ENCODE results near the gene ALG8.
"Not testable (repeated sequence)": the region's sequence is repeated elsewhere in the genome, so short reads cannot be mapped to it uniquely, and the experiment has no call there.

The ALG8 gene

DNA sequence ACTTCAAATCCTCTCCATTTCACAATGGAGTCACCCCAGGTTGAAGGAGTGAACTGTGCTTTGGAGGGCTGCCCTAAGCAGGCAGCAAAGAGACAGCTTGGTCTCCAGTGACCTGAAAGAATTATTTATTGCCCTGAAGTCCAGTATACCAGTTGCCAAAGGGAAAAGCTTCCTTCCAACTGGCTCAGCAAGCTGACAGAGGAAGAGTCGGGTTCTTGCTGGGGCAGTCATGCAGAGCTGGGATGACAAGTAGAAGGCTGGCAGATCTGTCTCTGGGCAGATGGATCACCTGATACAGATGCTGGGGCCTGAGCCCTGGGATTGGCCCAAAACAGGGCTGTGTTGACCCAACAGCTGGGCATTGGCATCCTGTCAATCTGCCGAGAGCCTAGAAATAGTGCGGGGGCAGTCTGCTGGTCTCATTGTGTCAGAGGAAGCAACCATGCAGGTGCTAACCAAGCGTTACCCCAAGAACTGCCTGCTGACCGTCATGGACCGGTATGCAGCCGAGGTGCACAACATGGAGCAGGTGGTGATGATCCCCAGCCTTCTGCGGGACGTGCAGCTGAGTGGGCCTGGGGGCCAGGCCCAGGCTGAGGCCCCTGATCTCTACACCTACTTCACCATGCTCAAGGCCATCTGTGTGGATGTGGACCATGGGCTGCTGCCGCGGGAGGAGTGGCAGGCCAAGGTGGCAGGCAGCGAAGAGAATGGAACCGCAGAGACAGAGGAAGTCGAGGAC, 75.8 kb downstream of the ALG8 start, which contains the start of gene THRSP:
THRSP (plus strand) TSS at position 422 of the 742 bp plus-strand sequence; CDS start at position 443, 21 bp downstream.
- Histone ChIP-seq H3K4me3 (ENCODE audit: low read length) (no peak within 1 kb of the TSS), H3K9me3 (ENCODE audit: insufficient read depth, low read depth, low read length) (no peaks in the 10 kb centered on the region), H3K36me3 (ENCODE audit: insufficient read depth, low read depth, low read length) (peaks cover 7% of the 10 kb centered on the region), H3K27me3 (ENCODE audit: insufficient read depth, low read length) (no peaks in the 10 kb centered on the region), H3K9ac (ENCODE audit: low read depth, low read length) (no peak within 1 kb of the TSS), H3K4me1 (ENCODE audit: insufficient read depth, low read length) (no peaks in the 10 kb centered on the region), H3K27ac (ENCODE audit: low read length) (no peak within 1 kb of the TSS)

DNA sequence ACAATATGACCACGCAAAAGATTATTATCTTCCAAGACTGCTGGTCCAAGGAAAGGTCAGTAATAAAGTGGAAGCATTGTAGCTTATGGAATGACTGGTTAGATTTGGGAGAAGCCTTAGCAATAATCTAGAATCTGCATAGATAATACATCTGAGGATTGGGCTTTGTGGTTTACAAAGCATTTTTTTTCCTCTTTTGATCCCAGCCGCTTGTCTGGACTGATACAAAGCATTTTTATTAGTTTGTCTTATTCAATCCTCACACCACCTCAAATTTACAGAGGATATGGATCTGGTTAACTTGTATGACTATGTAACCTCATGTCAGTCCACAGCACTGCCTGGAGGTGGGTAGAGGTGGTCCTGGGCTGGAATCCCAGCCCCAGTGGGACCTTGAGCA, 76.8 kb downstream of the ALG8 start:
- H3K27me3 ChIP-seq (ENCODE audit: insufficient read depth, low read length): no peaks in the 10 kb centered on the region
- H3K9ac ChIP-seq (ENCODE audit: low read depth, low read length): no peak overlapping the region
- peaks cover 5% of the 10 kb centered on the region for H3K36me3 ChIP-seq (ENCODE audit: insufficient read depth, low read depth, low read length)
- no peaks in the 10 kb centered on the region for H3K9me3 ChIP-seq (ENCODE audit: insufficient read depth, low read depth, low read length)
- no peak overlapping the region for H3K27ac ChIP-seq (ENCODE audit: low read length)
- H3K4me3 ChIP-seq (ENCODE audit: low read length): no peak overlapping the region
- no peaks in the 10 kb centered on the region for H3K4me1 ChIP-seq (ENCODE audit: insufficient read depth, low read length)

DNA sequence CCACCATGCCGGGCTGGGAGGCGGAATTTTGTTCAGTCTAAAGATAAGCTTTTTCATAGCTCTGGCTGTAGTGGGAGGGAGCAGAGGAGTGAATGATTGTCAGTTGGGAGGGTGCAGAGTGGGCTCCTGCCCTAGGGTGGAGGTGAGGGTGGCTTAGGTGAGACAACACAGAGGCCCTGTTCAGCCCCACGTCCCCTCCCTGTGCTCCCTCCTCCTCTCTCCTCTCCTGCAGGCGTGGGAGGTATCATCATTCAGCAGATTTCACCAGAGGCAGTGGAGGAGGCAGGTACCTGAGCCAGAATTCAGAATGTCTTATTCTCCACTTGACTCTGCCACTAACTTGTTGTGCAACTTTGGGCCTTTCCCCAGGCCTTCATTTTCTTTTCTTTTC, 77.5 kb downstream of the ALG8 start:
- Histone ChIP-seq H3K4me1 (ENCODE audit: insufficient read depth, low read length) (no peaks in the 10 kb centered on the region), H3K27me3 (ENCODE audit: insufficient read depth, low read length) (no peaks in the 10 kb centered on the region), H3K36me3 (ENCODE audit: insufficient read depth, low read depth, low read length) (no peaks in the 10 kb centered on the region), H3K27ac (ENCODE audit: low read length) (no peak overlapping the region), H3K9ac (ENCODE audit: low read depth, low read length) (no peak overlapping the region), H3K9me3 (ENCODE audit: insufficient read depth, low read depth, low read length) (no peaks in the 10 kb centered on the region), H3K4me3 (ENCODE audit: low read length) (no peak overlapping the region)

DNA sequence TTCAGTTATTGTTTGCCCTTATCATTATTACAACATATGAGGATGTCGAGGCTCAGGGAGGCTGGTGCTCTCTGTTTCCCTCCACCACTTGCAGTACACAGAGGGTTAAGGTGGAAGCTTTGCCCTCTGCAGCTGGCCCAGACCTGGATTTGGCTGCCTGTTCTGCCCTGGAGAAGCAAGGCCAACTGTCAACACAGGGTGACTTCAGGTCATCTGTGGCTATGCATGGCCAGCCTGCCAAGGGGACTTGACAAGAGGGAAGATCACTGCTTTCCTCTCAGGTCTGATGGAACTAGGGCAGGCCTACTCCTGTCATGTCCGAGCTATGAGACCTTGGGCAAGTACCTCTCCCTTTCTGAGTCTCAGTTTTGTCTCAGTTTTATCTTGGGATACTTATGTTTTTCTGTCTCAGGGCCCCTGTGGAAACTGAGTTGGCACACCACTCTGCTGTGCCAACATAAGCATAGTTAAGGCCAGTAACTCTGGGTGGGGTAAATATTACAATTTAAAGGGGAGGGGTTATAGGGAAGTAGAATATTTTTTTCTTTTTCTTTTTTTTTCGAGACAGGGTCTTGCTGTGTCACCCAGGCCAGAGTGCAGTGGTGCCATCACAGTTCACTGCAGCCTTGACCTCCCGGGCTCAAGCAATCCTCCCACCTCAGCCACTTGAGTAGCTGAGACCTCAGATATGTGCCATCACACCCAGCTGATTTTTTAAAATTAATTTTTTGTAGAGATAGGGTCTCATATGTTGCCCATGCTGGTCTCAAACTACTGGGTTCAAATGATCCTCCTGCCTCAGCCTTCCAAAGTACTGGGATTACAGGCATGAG, 78.1 kb downstream of the ALG8 start:
- H3K36me3 ChIP-seq (ENCODE audit: insufficient read depth, low read depth, low read length): no peaks in the 10 kb centered on the region
- H3K9me3 ChIP-seq (ENCODE audit: insufficient read depth, low read depth, low read length): no peaks in the 10 kb centered on the region
- no peaks in the 10 kb centered on the region for H3K4me1 ChIP-seq (ENCODE audit: insufficient read depth, low read length)
- H3K4me3 ChIP-seq (ENCODE audit: low read length): no peak overlapping the region
- no peaks in the 10 kb centered on the region for H3K27me3 ChIP-seq (ENCODE audit: insufficient read depth, low read length)
- no peak overlapping the region for H3K27ac ChIP-seq (ENCODE audit: low read length)
- no peak overlapping the region for H3K9ac ChIP-seq (ENCODE audit: low read depth, low read length)

DNA sequence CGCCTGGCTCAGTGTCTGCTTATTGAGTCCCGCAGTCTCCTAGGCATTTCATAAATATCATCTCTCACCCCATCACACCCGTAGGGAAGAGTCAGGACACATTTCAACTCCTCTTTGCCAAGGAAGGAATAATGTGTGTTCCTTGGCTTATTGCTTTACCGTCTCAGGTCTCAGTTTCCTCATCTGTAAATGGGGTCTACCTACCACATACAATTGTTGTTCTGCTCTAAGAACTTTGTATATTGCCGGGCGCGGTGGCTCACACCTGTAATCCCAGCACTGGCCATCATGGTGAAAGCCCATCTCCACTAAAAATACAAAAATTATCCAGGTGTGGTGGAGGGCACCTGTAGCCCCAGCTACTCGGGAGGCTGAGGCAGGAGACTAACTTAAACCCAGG, 78.9 kb downstream of the ALG8 start:
- Histone ChIP-seq H3K9ac (ENCODE audit: low read depth, low read length) (no peak overlapping the region), H3K36me3 (ENCODE audit: insufficient read depth, low read depth, low read length) (no peaks in the 10 kb centered on the region), H3K9me3 (ENCODE audit: insufficient read depth, low read depth, low read length) (no peaks in the 10 kb centered on the region), H3K27ac (ENCODE audit: low read length) (no peak overlapping the region), H3K4me3 (ENCODE audit: low read length) (no peak overlapping the region), H3K27me3 (ENCODE audit: insufficient read depth, low read length) (no peaks in the 10 kb centered on the region), H3K4me1 (ENCODE audit: insufficient read depth, low read length) (no peaks in the 10 kb centered on the region)

DNA sequence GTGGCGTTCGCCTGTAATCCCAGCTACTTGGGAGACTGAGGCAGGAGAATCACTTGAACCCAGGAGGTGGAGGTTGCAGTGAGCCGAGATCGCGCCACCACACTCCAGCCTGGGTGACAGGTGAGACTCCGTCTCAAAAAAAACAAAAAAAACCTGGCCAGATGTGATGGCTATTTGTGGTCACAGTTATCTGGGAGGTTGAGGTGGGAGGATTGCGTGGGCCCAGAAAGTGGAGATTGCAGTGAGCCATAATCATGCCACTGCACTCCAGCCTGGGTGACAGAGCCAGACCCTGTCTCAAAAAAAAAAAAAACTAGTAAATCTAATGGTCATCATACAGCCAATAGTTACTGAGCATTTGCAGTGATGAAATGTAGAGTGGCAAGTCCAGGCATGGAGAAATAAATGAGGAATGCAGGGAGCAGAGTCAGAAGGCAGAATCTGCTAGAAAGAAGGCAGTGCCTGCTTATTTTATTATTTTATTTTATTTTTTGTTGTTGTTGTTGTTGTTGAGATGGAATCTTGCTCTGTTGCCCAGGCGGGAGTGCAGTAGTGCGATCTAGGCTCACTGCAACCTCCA, 79.6 kb downstream of the ALG8 start:
- H3K36me3 ChIP-seq (ENCODE audit: insufficient read depth, low read depth, low read length); H3K27ac ChIP-seq (ENCODE audit: low read length); H3K27me3 ChIP-seq (ENCODE audit: insufficient read depth, low read length); H3K4me3 ChIP-seq (ENCODE audit: low read length); H3K9me3 ChIP-seq (ENCODE audit: insufficient read depth, low read depth, low read length); H3K4me1 ChIP-seq (ENCODE audit: insufficient read depth, low read length); H3K9ac ChIP-seq (ENCODE audit: low read depth, low read length): not testable (repeated sequence)

DNA sequence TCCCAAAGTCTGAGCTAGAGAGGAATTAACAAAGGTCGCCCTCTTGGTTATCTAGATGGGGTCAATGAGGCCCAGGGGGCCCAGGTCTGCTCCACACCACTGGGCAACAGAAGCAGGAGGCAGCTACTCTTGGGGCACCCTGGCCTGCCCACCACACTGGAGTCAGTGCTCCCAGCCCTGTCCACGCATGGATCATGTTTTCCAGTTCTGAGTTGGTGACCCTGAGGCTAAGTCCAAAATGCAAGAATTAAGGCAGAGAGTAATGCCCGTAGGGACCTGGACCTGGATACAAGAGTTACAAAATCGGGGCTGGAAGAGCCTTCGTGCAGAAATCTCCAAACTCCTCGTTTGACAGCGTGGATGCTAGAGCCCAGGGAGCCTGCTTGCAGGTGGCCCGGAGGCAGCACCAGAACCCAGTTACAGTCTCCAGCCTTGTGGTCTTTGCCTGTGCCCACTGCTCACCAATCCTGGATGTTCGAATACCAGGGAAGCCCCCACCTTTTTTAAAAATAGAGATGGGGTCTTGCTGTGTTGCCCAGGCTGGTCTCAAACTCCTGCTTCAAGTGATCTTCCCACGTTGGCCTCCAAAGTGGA, 81.9 kb downstream of the ALG8 start:
- no peaks in the 10 kb centered on the region for H3K27me3 ChIP-seq (ENCODE audit: insufficient read depth, low read length)
- no peak overlapping the region for H3K27ac ChIP-seq (ENCODE audit: low read length)
- no peak overlapping the region for H3K4me3 ChIP-seq (ENCODE audit: low read length)
- no peaks in the 10 kb centered on the region for H3K9me3 ChIP-seq (ENCODE audit: insufficient read depth, low read depth, low read length)
- no peak overlapping the region for H3K9ac ChIP-seq (ENCODE audit: low read depth, low read length)
- no peaks in the 10 kb centered on the region for H3K36me3 ChIP-seq (ENCODE audit: insufficient read depth, low read depth, low read length)
- H3K4me1 ChIP-seq (ENCODE audit: insufficient read depth, low read length): no peaks in the 10 kb centered on the region

DNA sequence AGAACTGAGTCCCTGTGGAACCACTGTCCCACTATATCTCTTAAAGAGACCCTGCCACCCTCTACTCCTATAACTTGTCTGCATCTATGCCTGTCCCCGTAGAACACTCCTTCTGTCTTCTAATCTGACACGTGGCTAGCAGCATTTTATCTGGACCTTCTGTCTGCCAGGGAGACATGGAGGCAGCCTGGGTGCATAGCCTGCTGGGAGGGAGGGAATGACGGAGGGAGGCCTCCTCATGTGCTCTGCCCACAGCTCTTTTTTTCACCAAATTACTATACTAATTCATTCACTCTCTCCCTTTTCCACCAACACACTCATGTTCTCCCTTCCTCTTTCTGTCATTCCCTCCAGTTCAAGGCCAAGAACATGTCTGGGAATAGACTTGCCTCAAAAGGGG, 83.3 kb downstream of the ALG8 start:
- H3K27ac ChIP-seq (ENCODE audit: low read length): no peak overlapping the region
- no peak overlapping the region for H3K9ac ChIP-seq (ENCODE audit: low read depth, low read length)
- no peaks in the 10 kb centered on the region for H3K27me3 ChIP-seq (ENCODE audit: insufficient read depth, low read length)
- no peaks in the 10 kb centered on the region for H3K36me3 ChIP-seq (ENCODE audit: insufficient read depth, low read depth, low read length)
- H3K4me1 ChIP-seq (ENCODE audit: insufficient read depth, low read length): peaks cover 5% of the 10 kb centered on the region
- H3K4me3 ChIP-seq (ENCODE audit: low read length): no peak overlapping the region
- H3K9me3 ChIP-seq (ENCODE audit: insufficient read depth, low read depth, low read length): no peaks in the 10 kb centered on the region

DNA sequence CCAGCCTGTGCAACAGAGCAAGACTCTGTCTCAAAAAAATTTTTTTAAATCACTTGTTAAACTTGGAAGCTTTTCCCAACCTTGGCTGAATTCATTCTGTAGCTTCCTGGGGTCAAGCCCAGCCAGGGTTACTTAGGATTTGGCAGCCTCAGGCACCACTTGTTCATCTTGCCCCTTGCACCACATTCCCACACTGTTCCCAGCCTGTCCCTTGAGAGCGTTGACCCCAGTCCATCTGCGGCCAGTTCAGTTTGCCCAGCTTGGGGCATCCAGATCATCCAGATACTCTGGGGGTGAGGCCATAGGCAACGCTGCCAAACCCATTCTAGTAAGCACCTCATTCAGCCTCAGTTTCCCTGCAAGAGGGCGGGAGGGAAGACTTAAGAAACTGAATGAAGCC, 84.5 kb downstream of the ALG8 start:
- H3K27me3 ChIP-seq (ENCODE audit: insufficient read depth, low read length): no peaks in the 10 kb centered on the region
- no peaks in the 10 kb centered on the region for H3K36me3 ChIP-seq (ENCODE audit: insufficient read depth, low read depth, low read length)
- no peak overlapping the region for H3K9ac ChIP-seq (ENCODE audit: low read depth, low read length)

DNA sequence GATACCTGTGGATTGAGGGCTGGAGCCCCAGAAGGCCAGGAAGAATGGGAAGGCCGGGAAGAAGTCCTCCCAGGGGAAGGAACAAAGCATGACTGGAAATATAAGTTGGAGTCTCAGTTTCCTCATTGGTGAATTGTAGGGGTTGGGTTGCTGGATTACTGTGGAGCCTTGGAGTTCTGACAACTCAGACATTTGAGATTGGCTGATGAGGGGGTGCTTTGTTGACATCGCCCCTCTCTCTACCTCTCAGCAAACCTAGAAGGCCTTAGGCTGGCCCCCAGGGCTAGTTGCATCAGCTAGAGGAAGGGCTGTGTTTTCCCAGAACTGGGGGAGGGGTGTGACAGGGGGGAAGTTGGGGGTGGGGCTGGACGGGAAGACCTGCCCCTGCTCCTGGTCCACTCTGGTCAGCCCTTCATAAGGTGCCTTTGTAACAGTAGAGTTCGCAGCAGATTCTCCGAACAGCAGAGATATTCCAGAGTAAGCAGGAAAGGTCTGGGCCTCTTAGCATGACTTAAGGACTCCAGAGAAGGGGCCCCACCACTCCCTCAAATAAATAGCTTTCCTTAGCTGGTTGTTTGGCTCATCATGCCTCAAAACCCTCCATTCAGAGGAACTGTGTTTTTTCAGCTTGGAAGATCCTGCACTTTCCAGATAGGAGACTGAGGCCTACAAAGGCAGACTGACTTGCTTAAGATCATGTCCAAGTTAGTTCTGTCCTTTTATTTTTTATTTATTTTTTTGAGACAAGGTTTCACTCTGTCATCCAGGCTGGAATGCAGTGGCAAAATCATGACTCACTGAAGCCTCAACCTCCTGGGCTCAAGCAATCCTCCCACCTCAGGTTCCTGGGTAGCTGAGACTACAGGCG, 88.2 kb downstream of the ALG8 start:
- no peaks in the 10 kb centered on the region for H3K36me3 ChIP-seq (ENCODE audit: insufficient read depth, low read depth, low read length)
- H3K9ac ChIP-seq (ENCODE audit: low read depth, low read length): peak overlapping the region; percentile 70; the same call in 1 of the 2 replicates
- H3K4me1 ChIP-seq (ENCODE audit: insufficient read depth, low read length): peaks cover 9% of the 10 kb centered on the region
- no peaks in the 10 kb centered on the region for H3K9me3 ChIP-seq (ENCODE audit: insufficient read depth, low read depth, low read length)
- H3K27me3 ChIP-seq (ENCODE audit: insufficient read depth, low read length): no peaks in the 10 kb centered on the region
- no peak overlapping the region; the same call in 1 of the 2 replicates for H3K4me3 ChIP-seq (ENCODE audit: low read length)
- H3K27ac ChIP-seq (ENCODE audit: low read length): peak overlapping the region; percentile 46

More for the DNA sequence above, 84.5 kb downstream of the ALG8 start:
- H3K9me3 ChIP-seq (ENCODE audit: insufficient read depth, low read depth, low read length): no peaks in the 10 kb centered on the region
- H3K27ac ChIP-seq (ENCODE audit: low read length): no peak overlapping the region
- no peak overlapping the region for H3K4me3 ChIP-seq (ENCODE audit: low read length)
- H3K4me1 ChIP-seq (ENCODE audit: insufficient read depth, low read length): peaks cover 9% of the 10 kb centered on the region
